ENCODE data around the gene APBB2.
"Not testable (repeated sequence)": the region's sequence is repeated elsewhere in the genome, so short reads cannot be mapped to it uniquely, and the experiment has no call there.

Gene APBB2

GRCh38 chr4:41059411-41059810 lies 154.9 kb downstream of the APBB2 start:
- not testable (repeated sequence) for DNase-seq

DNA sequence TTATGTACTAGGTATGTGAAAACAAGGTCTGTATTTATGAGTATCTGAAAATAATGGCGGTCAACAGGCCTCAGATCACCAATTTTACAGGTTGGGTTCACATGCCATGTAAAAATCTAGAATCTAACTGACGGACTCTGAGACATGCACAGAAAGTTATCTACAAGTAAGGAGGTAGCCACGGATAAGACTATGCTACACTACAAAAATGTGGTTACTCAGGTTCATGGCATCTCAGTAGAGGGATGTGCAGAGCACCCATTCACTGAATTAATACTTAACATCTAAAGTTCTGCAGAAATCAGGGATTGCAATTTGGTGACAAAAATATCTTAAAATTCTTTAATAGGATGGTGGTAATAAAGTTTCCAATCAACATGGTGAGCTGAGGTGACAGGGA lies 155.9 kb downstream of the APBB2 start:
- DNase-seq: peak; percentile 39

GRCh38 chr4:41057467-41057866 lies 156.9 kb downstream of the APBB2 start:
- peak; percentile 60 for DNase-seq

DNA sequence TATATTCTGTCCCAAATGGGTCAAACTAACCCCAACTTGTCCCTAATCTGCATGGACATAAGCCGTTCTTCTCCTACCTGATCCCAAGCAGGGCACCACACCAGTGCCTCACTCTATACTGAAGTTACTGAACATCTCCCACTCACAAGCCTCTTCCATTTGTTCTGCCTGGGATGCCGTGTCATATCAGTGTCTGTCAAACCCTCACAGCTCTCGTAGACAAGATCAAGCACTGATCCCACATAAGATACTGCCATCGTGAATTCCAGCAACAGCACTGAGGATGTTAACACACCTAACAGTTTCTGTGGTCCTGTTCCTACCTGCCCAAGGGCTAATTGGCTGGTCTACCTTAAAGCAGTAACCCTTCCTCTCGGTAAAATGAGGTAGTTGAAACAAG lies 162.1 kb downstream of the APBB2 start:
- no peak for DNase-seq

DNA sequence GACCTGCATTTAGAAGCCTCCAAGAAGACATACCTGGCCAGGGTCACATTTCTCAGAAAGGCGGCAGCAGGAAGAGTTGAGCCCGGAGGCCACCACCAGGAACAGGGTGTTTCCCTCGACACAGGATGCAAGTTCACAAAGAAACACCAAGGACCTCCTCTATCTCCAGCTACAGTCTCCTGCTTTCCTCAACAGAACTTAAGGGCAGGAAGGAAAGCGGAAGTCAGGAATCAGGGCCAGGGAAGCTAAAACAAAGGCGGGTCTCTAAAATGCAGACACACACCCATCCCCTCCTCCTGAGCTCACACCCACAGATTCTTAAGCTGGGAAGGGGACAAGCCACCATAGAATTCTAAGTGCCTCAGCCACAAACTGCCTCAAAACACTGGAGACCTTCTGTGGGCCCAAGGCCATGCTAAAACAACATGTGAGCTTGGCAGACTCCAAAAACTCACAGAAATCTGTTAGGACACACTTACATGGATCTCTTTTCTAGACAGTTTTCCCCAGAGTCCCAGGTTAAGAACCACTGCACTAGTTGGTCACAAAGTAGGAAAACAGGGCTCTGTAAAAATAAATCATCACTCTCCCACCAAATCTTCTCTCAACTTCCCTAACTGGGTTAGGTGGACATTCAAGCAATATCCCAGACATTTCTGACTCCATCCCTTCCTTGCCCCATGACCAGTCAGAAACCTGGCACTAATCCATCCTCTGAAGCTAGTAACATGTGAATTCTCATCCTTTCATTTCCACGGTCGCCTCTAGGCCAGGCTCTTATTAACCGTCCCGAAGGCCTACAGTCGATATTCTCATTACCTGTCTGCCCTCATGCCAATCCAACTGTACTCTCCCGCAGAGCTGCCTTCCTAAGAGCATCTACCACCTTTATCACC lies 163.2 kb downstream of the APBB2 start:
- no peak for DNase-seq

DNA sequence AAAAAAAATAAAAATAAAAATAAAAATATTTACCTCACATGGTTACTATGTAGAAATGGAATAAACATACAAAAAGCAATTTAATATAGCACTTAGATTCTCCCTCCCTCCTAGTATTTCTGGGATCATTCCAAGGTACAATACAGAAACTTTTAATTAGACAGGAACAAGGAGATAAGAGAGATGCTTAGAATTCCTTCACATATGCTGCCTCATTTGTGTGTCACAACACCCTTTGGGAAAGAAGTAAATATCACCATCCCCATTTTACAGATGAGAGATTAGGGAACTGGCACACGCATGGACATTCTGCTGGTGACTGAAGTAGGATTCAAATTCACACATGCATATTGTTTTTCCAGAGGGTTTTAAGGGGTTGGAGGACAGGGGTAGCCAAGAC lies 164.2 kb downstream of the APBB2 start:
- no peak for DNase-seq

GRCh38 chr4:41049176-41049575 lies 165.2 kb downstream of the APBB2 start:
- not testable (repeated sequence) for DNase-seq

GRCh38 chr4:41044791-41045190 lies 169.6 kb downstream of the APBB2 start:
- no peak for DNase-seq

- no peak for DNase-seq
These were observed 170.2 kb downstream of the APBB2 start for GRCh38 chr4:41044165-41044564.

DNA sequence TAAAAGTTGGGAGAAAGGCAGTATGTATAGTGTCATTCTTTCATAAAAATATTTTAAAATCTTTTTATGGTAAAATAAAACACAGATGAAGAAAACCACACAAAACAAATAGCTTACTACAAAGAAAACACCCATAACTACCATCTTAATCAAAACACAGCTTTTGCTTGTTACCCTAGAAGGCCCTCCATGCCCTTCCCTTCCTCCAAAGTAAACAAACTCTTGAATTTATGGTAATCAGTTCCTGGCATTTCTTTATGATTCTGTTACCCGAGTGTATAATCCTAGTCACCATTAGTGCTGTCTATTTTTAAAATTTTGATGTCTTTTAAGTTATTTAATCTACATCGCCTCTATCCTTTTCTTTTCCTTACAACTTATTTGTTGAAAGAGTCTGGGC lies 170.9 kb downstream of the APBB2 start:
- no peak for DNase-seq

DNA sequence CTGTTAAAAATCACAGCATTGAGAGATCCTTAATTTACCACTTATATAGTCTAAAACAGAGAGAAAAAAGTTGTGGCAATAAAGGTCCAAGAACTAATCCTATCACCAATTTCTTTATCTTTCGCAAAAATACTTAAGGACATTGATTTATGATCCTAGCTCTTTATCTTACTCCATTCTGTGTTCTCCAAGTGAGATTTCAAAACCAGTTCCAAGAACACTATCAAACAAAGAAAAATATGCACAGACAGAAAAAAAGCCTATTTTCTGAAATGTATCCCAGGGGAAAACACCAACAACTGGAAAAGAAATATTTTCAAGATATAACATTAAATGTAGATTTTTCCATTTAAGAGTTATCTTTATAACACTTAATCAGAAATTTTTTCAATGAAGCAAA lies 172.8 kb downstream of the APBB2 start:
- no peak for DNase-seq

DNA sequence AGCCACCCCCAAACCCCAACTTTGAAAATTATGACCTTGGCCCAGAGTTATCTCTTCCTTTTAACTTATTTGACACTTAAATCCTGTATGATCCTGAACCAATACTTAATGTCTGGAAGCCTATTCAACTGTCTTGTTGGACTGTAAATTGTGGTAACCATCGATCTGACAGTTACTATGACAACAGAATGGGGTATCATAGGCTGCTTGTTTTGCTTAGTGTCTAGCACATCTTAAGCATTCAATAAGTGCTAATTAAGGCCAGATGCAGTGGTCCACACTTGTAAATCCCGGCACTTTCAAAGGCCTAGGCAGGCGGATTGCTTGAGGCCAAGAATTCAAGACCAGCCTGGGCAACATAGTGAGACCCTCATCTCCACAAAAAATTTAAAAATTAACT lies 175.0 kb downstream of the APBB2 start:
- no peak for DNase-seq

GRCh38 chr4:41038304-41038703 lies 176.0 kb downstream of the APBB2 start:
- no peak for DNase-seq

DNA sequence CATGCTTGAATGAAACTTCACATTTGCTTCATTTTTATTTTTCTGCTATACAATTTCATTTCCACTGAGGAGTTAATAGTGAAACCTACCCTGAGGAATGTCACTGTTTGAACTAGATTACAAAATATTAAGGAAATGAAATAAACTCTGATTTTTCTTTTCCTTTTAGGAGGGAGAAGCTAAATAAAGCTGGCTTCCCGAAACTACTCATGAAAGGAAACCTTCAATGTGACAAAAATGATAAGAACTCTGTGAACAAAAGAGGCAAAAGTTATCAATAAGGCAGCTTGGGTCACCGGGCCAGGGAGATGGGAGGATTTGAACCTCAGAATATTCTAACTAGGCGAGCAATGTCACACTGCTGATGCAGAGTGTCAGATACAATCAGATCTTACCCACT lies 185.2 kb downstream of the APBB2 start:
- no peak for DNase-seq

GRCh38 chr4:41028392-41029076 lies 185.8 kb downstream of the APBB2 start:
- DNase-seq: peak; percentile 58

GRCh38 chr4:41026971-41027370 lies 187.4 kb downstream of the APBB2 start:
- DNase-seq: no peak

- DNase-seq: no peak
These were observed 188.5 kb downstream of the APBB2 start for GRCh38 chr4:41025824-41026223.

DNA sequence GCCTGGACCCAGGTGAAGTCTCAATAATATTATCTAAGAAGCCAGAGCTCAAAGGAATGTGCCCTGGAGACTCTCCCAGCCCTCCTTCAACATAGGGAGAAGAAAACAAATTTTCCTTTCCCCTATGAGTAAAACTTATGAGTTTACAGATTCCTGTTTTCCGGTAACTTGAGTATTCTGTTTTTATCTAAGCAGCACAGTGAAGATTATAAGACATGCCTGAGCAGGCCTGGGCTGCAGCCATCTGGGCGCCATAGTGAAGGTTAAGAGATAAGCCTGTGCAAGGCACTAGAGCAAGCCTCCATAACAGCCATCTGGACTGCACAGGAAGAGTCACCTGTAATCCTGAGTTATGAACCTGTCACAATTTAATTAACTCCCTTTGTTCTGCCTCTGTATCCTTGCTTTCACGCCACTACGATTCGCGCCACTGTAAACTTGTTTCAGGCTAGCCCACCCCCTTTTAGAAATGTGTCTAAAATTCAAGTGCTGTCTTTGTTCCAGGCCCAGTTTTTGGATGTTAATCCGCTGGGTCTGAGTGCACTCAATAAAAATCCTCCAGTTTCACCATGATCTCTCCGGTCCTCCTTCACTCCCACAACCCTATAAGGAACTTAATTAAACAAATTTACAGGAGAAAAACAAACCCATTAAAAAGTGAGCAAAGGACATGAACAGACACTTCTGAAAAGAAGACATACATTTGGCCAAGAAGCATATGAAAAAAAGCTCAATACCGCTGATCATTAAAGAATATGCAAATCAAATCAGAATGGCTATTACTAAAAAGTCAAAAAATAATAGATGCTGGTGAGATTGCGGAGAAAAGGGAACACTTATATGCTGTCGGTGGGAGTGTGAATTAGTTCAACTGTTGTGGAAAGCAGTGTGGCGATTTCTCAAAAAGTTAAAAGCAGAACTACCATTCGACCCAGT lies 189.5 kb downstream of the APBB2 start:
- no peak for DNase-seq

GRCh38 chr4:41022116-41022515 lies 192.2 kb downstream of the APBB2 start:
- DNase-seq: no peak

DNA sequence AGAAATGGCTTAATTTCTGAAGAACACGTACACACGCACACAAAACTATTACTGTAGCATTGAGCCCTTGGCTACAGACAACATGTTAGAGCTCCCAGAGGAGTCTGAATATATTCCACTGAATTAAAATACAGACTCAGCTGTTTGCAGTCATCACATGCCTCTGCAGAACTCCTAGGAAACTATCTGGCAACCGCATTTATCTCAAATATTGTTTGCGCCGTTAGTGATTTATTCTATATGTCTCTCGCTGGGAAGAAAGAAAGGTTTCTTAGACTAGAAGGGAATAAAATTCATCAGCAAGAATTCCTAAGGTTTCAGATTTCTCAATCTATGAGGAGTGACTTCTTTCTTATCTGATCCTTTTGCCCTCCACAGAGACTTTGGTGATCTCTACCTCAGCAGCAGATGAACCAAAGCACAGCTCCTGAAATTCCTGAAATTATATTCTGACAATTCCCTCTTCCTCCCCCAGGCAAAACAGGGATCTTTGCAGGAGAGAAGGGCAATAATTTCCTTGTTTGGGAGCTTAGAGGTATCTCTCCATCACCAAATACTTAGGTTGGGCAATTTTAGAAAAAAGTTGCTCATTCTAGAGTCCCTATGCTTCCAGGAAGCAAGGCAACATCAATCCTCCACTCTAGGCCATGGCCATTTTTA lies 199.2 kb downstream of the APBB2 start:
- DNase-seq: no peak

GRCh38 chr4:41014158-41014557 lies 200.2 kb downstream of the APBB2 start:
- DNase-seq: no peak

DNA sequence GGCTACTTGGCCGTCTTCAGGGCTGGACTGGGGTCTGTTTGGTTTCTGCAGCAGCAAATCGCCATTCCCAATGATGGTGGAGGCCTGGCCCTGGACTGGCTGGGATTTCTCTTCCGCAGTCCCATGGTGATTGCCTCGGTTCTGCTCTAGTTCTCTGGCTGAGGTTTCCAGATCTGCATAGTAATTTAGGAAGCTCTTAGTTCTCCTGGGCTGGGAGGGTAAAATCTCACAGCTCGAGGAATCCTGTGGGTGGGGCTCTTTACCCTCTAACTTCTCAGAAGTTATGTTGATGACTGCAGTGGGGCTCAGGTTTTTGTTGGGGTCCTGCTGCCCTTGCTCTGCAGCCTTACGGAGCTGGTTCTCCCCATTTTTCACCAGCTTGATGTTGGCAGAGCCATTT lies 200.6 kb downstream of the APBB2 start:
- DNase-seq: no peak

DNA sequence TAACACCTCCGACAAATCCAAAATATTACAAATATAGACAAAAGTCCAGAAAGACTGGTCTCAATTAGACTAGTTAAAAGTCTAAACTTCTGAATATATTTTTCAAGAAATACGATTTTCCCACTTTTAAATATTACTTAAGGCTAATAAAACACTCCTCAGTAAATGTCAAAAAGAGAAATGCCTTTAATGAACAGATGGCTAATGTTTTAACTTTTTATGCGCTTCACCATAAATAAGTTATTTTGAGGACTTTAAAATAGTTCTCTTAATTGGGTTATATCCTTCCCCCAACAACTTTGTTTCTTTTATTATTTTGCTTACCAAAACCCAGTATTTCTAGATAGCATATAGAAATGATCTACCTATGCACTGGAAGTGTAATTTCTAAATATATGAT lies 201.4 kb downstream of the APBB2 start:
- no peak for DNase-seq
